ENCODE results near the gene CCDC91.
"Not testable (repeated sequence)": the region's sequence is repeated elsewhere in the genome, so short reads cannot be mapped to it uniquely, and the experiment has no call there.

The CCDC91 gene

DNA sequence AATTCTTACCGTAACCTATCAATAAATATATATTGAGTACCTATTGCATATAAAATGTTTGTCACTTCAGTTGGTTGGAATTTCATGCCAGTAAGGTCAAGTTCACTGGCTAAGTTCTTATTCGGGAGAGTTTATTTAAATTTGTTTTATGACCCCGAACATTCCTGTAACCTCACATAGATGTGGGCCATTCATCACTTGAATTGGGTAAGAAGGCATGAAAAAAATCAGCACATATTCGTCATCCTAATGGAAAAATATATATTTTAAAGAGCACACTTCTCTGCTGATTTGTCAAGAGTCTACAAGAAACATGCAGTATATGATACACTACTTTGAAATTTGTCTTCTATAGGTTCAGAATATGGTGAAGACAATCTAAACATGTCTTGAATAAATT is 263.4 kb downstream of the CCDC91 start:
- DNase-seq (ENCODE audit: low read depth in 2 of 3, low spot score in 1 of 3): no peak

DNA sequence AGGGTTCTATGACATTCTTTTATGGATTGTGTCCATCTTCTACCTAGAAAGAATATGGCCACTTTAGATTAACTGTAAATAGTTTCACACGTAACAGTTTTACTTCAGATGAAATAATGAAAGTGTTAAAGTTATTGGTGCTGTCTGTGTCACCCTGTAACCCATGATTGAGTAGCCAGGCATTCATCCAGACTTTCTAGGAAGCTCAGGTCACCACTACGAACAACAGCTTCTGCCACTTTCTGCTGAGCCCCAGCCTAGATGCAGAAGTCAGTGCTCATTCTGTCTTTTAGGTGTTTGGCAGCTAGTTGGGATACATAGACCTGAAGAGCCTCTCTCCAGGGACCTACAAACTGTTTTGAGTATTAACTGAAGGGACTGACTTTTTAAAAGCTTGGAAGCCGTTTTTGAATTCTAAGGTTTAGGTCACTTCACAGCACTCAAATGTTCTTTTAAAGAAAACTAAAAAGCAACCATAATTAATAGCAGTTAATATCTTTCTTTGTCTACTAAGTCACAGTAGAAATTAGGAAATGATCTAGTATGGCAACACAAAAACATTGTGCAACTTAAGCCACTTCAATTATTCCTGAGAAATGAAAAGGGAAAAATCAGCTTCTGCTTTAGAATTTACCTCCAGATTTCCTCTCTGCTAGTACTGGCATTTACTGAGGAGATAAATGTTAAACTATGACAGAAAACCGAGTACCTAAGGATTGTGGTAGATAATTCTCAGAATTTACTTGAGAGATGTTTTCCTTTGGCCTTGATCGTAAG is 266.9 kb downstream of the CCDC91 start:
- no peak for DNase-seq (ENCODE audit: low read depth in 2 of 3, low spot score in 1 of 3)

DNA sequence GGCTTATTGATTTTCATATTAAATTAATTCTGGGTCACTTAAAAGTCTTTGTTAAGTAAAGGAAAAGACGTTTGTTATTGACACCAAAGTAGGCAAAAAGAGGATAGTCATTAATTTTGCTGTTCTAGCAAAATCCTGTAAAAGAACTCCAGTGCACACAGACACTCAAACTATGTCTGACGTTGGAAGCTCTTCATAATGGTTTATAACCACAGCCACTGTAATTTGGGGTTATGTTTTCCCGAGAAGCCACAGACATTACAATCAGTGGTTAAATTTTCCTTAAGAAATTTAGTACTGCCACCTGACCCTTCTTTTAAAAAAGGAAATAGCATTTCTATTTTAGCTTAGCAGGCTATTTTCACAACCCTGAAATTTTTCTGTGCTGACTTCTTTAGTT is 267.5 kb downstream of the CCDC91 start:
- no peak for DNase-seq (ENCODE audit: low read depth in 2 of 3, low spot score in 1 of 3)

DNA sequence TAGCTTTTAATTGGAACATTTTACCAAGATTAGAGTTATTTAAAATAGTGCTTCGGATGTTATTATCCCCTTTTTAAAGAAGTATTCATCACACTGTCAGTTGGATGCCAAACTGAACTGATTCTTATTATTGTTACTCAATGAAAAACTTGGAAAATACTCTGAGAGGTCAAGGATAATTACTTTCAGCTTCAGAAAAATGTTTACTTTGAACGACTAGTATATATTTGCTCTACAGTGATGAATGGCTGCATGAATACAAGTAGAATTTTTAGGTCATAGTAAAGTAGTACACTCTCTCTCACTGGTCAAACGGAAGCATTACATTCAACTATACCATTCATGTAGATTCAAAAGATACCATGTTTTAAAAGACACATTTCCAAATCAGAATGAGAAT is 269.2 kb downstream of the CCDC91 start:
- no peak for DNase-seq (ENCODE audit: low read depth in 2 of 3, low spot score in 1 of 3)

DNA sequence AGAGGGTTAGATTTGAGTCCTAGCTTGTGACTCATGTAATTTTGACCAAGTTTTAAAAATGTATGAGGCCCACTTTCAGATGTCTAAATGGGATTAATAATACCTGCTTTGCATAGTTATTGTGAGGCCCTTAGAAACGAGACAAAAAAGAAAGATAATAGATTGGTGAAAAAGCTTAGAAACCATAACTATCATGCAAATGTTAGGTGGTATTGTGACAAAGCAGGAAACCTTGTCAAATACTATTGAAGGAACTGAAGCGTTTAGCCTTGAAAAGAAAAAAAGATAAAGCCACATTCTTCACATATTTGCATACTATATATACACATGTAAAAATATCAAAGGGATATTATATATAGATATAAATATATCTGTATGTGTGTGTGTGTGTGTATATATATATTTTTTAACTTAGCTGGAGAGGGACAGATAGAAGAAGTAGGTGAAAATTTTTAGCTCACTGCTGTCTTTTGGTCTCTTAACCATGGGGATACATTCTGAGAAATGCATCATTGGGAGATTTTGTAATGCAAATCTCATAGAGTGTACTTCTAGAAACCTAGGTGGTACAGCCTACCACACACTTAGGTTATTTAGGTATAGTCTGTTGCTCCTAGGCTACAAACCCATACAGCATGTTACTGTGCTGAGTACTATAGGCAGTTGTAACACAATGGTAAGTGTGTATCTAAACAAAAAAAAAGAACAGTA is 270.3 kb downstream of the CCDC91 start:
- DNase-seq (ENCODE audit: low read depth in 2 of 3, low spot score in 1 of 3): no peak

DNA sequence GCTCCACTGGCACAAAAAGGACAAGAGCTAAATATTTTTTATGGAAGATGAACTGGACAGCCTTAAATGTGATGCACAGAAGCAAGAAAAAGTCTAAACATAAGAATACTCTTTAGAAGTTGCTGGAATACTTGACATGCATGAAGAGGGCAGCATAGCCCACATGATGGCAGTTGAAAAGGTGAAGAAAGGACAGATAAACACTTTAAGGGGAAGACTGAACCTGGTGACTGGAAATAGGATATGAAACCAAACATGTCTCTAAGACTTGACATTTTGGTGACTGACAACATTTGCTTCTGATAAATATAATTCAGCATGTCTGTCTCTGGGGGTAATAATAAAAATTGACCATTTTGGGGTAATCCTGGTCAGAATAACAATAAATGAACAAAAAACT is 273.1 kb downstream of the CCDC91 start:
- no peak for DNase-seq (ENCODE audit: low read depth in 2 of 3, low spot score in 1 of 3)

DNA sequence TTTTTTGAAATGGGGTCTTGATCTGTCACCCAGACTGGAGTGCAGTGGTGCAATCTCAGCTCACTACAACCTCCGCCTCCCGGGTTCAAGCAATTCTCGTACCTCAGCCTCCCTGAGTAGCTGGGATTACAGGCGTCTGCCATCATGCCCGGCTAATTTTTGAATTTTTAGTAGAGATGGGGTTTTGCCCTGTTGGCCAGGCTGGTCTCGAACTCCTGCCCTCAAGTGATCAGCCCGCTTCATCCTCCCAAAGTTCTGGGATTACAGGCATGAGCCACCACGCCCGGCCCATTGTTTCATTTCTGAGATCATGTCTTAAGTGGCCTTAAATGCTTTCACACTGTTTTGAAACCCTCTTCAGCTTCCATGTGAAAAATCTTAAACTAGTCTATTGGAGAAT is 281.5 kb downstream of the CCDC91 start:
- DNase-seq (ENCODE audit: low read depth in 2 of 3, low spot score in 1 of 3): not testable (repeated sequence)

DNA sequence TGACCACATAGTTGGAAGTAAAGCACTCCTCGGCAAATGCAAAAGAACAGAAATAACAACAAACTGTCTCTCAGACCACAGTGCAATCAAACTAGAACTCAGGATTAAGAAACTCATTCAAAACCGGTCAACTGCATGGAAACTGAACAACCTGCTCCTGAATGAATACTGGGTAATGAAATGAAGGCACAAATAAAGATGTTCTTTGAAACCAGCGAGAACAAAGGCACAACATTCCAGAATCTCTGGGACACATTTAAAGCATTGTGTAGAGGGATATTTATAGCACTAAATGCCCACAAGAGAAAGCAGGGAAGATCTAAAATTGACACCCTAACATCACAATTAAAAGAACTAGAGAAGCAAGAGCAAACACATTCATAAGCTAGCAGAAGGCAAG is 285.9 kb downstream of the CCDC91 start:
- DNase-seq (ENCODE audit: low read depth in 2 of 3, low spot score in 1 of 3): not testable (repeated sequence)

DNA sequence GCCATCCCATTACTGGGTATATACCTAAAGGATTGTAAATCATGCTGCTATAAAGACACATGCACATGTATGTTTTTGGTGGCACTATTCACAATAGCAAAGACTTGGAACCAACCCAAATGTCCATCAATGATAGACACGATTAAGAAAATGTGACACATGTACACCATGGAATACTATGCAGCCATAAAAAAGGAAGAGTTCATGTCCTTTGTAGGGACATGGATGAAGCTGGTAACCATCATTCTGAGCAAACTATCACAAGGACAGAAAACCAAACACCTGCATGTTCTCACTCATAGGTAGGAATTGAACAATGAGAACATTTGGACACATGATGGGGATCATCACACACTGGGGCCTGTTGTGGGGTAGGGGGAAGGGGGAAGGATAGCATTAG is 288.8 kb downstream of the CCDC91 start:
- DNase-seq (ENCODE audit: low read depth in 2 of 3, low spot score in 1 of 3): not testable (repeated sequence)

DNA sequence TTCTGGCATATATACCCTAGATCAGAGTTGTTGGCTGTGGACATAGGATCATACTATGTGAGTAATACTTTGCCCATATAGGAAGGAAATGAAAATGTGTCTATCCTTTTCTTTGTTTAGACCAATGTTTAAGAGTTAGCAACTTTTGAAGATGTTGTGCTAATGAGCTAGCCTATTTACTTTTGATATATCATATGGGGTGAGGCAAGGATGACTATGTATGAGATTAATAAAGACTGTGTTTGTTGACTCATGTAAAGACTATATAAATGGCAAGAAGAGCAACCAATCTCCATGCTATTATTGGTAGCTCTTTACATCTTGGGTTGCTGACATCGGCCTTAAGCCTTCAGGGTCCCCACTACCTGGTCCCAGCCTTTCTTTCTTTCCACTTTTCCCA is 289.4 kb downstream of the CCDC91 start:
- no peak for DNase-seq (ENCODE audit: low read depth in 2 of 3, low spot score in 1 of 3)

DNA sequence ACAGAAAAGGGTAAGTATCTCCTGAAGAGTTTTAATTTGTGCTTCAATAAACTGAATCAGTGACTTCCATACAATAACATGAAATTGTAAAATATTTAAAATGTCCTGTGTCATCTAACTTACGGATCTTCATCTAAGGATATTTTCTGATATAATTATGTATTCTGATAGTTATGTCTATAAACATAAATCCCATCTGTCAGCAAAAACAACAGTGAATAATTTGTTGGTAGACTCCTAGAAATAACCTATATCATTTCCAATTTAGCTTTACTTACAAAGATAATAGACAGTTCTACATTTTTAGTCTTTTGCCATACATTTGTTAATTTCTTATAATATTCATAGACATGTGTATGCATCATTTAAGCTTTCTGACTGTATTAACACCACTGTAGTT is 293.9 kb downstream of the CCDC91 start:
- DNase-seq (ENCODE audit: low read depth in 2 of 3, low spot score in 1 of 3): no peak

DNA sequence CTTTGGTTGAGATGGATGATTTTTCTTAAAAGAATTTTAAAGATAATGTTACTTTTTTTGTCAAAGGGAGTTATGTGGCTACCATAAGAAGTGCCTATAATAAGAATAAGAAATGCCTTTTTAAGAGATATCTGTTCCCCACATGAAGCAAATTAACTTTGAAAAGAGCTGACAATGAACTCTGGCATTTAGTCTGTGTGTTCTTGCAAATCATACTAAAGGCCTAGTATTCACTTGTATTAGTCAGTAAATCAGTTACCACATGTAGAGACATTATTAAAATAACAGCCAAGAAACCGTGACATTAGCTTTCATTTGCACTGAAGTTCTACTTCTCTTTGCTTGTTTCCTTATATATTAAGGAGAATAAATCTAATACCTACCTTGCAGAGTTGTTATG is 296.3 kb downstream of the CCDC91 start:
- no peak for DNase-seq (ENCODE audit: low read depth in 2 of 3, low spot score in 1 of 3)

DNA sequence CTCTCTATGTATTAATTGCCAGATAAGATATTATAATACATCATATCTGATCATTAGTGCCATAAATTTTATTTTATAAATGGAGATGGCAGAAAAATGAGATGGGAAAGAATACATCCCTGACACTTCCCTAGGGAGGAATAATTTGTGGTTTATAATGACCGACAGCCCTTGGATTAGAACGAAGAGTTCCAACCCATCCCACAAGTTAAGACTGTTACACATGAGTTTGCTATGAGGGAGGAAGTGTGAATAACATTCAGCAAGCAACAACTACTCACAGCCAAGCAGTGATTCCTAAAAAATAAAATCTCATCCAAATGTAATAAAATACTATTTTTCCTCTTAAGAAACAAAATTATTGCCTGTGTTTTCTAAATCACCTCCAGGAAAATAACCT is 299.0 kb downstream of the CCDC91 start:
- DNase-seq (ENCODE audit: low read depth in 2 of 3, low spot score in 1 of 3): no peak

DNA sequence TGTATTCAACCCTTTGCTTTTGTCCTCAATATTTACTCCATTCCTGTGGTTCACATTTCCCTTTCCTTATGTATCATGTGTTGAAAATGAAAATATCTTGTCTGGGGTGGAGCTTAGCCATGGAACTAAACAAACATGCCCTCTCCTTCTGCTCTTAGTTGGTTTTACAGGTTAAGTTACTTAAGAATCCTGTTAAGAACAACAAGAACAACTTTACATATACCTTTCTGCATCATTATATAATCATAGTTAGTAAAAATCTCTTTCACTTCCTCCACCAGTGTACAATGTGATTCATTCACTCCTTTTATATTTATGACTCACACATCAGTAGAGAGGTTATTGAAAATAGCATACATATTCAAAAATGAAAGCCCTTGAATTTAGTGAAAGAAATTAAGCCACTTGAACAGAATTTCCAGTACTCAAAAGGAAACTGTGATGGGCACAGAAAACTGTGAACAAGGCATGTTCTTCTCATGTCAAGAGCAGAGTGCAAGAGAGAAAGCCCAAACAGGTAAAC is 307.7 kb downstream of the CCDC91 start:
- no peak for DNase-seq (ENCODE audit: low read depth in 2 of 3, low spot score in 1 of 3)

DNA sequence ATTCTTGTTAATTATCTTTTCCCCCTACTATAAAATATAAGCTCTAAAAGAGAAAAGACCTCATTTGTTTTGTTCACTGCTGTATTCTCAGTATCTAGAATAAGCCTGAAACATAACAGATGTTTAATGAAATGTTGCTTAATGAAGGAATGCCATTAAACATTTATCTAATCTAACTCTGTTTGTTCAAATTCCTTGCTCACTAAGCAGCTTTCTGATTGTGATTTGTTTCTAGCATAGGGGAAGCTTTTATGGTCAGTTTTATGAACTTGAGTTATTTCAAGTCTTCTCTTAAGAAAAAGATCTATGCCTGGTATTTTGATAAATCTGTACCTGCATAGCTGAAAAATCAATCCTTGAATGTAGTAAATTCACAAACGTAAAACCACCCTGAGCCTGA is 308.6 kb downstream of the CCDC91 start:
- DNase-seq (ENCODE audit: low read depth in 2 of 3, low spot score in 1 of 3): no peak

DNA sequence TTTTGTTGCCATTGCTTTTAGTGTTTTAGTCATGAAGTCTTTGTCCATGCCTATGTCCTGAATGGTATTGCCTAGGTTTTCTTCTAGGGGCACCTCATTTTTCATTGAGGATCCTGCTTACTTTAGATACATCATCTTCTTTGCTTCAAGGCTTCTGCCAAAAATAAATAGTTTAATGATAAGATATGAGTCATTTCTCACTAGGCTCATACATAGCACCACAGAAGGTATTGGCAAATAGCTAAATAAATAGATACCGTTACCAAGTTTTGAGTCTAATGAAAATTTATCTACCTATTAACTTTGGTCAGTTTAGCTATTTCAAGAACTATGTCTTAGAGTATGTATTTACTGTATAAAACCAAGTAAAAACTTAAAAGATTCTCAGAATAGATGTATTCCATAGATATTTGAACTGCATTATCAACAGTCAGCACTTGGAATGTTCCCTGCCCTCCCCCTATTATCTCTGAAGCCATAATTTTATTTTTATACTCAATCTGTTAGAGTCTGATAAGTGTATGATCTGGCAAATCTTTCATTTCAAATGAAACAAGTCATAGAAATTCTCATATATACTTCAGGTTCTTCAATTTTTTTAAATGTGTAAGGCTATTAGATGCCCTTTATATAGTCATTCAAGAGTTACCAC is 310.2 kb downstream of the CCDC91 start:
- no peak for DNase-seq (ENCODE audit: low read depth in 2 of 3, low spot score in 1 of 3)

DNA sequence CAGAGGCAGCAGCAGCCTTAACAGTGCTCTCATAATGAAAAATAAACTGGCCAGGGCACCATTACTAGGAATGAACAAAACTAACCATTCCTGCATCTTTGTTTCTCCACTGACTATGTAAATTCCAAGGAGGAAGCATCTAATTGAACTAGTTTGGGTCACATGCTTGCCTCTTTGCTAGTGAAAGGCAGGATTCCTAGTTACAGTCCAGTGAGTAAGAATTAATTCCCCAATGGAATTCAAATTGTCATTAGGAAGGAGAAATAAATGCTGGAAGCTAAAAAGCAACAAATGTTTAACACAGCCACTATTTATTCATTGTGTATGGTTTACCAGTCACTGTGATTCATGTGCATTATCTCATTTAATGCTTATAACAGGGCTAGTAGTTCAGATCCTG is 316.0 kb downstream of the CCDC91 start:
- no peak for DNase-seq (ENCODE audit: low read depth in 2 of 3, low spot score in 1 of 3)

DNA sequence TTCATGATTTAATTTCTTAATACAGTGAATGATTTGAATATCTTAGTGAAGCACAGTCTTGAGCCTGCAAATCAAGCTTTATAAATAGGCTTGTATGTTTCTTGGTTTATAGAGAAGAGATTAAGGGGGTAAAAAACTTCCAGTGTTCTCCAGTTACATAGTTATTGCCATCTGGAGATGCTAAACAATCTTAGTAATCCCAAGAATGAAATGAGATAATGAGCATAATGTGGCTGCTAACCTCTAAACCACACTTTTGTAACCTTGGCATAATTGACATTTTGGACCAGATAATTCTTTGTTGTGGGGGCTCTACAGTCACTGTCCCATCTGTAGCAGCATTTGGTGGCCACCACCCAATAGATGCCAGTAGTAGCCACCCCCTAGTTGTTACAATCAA is 316.8 kb downstream of the CCDC91 start:
- DNase-seq (ENCODE audit: low read depth in 2 of 3, low spot score in 1 of 3): no peak

DNA sequence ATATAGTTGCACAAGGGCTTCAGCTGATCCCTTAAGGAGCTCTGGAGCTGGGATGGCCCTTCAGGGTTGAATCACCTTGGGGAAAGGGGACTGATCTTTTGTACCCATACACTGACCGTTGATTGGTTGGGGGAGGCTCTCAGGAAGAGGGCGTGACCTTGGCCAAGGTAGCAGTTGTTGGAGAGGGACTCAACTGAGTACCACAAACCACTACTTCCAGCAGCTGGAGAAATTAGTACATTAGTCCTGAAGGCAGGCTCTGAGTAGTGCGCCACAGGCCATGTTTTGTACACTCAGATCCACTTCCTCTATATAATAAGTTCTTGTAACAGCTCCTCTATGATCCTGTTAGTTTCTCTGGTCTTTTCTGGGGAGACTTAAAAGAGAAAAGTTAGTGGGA is 317.6 kb downstream of the CCDC91 start:
- DNase-seq (ENCODE audit: low read depth in 2 of 3, low spot score in 1 of 3): no peak

DNA sequence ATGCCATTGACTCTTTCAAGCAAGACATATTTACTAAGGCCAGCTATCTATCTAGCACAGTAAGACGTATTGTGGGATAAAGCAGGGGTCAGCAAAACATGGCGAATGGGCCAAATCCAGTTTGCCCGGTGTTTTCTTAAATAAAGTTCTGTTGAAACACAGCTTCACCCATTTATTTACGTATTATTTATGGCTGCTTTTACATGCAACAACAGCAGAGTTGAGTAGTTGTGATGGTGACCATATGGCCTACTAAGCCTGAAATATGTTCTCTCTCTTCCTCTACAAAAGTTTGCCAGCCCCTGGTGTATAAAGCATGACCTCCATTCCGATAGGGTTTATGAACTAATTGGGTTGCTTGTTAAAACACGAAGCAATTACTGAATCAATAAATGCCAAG is 322.1 kb downstream of the CCDC91 start:
- DNase-seq (ENCODE audit: low read depth in 2 of 3, low spot score in 1 of 3): no peak

DNA sequence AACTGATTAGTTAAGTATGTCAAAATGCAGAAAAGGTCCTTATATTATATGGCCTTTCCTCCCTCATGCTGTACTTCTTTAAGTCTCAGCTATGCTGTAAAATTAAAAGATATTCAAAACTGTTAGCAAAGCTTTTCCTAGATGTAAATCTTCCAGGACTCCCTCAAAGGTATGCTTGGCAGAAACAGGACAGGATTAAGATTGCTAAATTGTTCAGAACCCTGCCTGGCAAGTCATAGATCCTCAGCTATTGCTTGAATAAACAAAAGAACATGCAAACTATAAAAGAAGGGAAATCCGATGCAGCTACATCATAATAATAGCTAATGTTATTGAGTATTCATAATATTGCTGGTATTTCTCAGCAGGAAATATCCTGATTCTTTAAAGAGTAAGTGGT is 322.6 kb downstream of the CCDC91 start:
- DNase-seq (ENCODE audit: low read depth in 2 of 3, low spot score in 1 of 3): no peak

DNA sequence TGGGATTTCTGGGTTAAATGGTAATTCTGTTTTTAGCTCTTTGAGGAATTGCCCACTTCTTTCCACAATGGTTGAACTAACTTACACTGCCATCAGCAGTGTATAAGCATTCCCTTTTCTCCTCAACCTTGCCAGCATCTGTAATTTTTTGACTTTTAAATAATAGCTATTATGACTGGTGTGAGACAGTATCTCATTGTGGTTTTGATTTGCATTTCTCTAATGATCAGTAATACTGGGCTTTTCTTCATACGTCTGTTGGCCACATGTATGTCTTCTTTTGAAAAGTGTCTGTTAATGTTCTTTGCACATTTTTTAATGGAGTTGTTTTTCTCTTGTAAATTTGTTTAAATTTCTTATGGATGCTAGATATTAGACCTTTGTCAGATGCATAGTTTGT is 323.7 kb downstream of the CCDC91 start:
- DNase-seq (ENCODE audit: low read depth in 2 of 3, low spot score in 1 of 3): no peak
